LHCN-M2 (cell line): ENCODE data around the gene HOXA4. TPM values are rescaled to one million over a fixed set of nuclear protein-coding genes. Genes with fewer than 3 reads are reported as not detected.

ENCODE experiments used
- DNase-seq: peaks from one replicate; pipeline ENCODE4 v3.0.0-alpha.2; 2012; ENCODE audit warnings: low read depth
- total RNA-seq: library from RNA; depleted of rRNA; stranded (reverse); fragments of >200 nt; gene quantifications from 2 replicates; pipeline ENCODE4 v1.2.3, GENCODE V29; 2014; rRNA removed

HOXA4 gene
- total RNA-seq, 1 experiment from 2014 or later = 8.9 TPM

DNA sequence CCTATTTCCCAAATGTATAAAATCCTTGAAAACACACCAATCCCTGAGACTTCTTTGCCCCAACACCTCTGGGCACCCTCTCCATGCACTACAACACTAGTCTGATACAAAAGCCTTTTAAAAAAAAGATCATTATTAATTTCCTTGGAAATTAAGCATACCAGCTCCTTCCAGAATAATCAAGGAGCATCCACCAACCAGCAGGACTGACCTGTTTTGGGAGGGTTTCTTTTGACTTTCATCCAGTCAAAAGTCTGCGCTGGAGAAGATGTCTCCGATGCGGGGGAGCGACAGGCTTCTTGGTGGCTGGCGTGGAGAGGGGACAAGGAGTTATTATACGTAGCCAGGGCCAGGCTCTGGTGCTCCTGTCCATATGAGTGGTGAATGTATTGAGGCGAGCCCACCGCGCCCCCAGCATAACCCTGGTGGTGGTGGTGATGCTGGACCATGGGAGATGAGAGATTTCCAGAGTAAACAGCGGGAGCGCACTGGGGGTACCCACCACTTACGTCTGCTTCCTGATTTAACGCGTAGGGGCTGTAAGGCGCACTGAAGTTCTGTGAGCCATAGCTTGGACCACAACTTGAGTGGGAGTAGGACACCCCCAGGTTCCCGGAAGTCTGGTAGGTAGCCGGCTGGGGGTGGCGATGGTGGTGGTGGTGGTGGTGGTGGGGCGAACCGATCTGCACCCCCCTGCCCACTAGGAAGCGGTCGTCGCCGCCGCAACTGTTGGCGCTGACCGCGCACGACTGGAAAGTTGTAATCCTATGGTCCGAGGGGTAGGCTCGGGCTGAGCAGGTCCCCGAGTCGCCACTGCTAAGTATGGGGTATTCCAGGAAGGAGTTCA, 35.3 kb downstream of the HOXA4 start:
- no peak for DNase-seq

DNA sequence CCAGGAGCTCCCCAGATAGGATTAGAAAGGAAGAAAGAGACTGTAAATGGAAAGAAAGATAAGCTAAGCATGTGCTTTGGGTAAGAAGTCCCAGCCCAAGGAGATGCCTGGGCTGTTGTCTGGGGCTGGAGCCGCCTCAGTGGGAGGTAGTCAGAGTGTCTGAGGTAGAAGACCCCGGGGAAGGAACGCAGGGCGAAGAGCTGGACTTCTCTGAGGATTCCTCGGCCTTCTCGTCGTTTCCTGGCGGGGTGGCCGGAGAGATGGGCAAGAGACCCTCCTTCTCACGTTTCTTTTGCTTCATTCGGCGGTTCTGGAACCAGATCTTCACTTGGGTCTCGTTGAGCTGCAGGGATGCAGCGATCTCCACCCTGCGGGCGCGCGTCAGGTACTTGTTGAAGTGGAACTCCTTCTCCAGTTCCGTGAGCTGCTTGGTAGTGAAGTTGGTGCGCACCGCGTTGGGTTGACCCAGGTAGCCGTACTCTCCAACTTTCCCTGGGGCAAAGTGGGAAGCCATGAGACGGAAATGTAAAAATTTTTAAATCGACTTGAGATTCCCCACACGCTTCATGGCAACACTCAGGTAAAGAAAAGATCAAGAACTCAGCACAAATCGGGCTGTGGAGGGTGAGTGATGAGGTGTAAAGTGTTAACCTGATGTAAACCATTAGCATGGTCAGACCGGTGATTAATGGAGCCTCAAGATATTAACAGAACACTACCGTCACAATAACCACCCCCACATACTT, 36.1 kb downstream of the HOXA4 start:
- DNase-seq = no peak

DNA sequence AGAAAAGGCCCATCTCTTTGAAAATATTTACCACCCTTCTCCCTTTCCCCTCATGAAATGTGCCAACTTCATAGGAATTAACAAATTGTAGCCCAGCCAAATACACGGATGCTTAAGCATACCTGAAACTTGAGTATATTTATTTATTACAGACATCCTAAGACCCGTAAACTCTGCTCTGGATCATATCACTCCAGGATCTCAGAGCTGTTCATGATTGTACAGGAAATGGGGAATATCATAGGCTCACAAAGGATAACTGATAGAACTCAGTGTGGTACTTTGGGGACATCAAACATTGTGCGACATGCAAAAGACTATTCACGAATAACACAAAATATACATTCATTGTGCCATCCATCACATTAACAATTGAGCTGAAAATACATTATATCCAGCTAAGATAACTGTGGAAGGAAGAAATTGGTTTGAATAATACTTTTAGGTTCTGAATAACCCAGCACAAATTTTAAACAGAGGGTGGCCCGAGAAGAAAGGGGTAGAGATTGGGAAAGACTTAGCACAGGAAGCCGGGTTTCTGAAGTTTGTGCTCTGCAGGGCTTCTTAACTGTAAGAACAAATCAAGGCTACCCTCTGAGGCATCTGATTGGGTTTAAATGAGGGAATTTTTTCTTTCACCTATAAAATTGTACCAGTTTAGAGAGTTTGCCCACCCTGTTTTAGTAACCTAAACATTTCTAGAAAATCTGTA, 37.2 kb downstream of the HOXA4 start:
- DNase-seq = no peak

DNA sequence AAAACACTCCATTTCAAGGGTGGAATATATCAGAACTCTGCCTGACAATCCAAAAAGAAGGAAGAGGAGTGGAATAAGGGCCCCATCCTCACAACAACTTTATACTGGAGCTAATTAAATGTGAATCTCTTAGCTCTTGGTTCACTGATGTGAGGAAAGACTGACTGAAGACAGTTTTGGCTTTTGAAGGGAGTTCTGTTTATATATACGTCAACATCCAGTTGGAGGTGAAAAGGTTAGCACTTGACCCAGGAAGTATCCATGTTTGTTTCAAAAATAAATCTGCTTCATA, 37.8 kb downstream of the HOXA4 start:
- DNase-seq = no peak

DNA sequence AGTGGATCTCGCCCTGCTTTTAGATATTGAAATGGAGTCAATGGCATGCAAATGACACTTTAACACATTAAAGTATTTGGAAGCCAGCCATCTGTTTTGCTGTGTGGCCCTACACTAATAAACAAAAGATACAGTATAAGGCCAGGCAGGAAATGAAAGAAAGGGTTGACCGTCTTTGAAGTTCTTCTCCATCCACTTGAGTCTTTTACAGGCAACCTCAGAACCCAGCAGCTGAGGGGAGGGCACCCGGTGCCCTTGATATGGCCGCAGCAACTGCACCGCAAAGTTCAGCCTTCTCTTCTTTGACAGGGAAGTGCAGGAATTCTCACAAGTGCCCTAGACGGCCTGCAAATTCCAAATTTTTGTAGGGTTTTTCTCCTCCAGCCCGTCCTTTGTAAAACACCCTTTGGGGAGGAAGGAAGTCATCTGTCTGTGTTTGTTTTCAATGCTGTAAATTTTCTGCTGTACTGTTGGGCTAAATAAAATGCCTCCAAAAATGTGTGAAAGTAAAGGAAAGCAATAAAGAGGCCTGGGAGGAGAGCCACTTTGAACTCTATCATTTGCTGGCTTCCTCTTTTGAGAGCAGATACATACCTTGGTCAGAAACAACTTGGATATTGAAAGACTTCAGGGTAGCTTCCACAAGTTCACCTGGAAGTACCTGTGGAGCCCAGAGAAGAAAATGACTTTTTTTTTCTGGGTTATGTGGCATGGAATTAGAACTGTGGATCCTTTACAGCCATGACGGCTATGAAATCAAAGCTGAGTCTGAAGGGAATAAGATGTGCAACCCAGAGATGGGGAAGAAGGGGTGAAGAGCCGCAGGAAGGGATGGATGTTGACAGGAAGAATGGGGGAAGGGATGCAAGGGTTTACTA, 38.4 kb downstream of the HOXA4 start:
- no peak for DNase-seq

DNA sequence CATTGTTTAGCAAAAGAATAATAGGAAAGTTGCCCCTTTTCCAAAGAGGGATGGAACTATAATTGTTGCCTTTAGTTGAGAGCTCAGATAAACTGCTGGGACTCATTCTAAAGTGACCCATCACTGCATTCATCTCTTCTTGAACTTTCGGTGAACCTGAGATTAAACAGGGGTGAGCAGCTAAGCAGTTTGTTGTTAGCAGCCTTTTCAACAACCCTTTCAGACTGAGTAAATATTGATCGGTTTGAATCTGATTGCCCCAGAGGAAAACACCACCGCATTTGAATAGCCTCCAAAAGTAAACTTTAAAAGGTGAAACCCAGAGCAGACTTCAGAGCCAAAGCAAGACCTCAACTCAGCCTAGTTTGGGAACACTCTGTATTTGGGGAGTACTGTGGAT, 39.5 kb downstream of the HOXA4 start:
- DNase-seq = no peak

DNA sequence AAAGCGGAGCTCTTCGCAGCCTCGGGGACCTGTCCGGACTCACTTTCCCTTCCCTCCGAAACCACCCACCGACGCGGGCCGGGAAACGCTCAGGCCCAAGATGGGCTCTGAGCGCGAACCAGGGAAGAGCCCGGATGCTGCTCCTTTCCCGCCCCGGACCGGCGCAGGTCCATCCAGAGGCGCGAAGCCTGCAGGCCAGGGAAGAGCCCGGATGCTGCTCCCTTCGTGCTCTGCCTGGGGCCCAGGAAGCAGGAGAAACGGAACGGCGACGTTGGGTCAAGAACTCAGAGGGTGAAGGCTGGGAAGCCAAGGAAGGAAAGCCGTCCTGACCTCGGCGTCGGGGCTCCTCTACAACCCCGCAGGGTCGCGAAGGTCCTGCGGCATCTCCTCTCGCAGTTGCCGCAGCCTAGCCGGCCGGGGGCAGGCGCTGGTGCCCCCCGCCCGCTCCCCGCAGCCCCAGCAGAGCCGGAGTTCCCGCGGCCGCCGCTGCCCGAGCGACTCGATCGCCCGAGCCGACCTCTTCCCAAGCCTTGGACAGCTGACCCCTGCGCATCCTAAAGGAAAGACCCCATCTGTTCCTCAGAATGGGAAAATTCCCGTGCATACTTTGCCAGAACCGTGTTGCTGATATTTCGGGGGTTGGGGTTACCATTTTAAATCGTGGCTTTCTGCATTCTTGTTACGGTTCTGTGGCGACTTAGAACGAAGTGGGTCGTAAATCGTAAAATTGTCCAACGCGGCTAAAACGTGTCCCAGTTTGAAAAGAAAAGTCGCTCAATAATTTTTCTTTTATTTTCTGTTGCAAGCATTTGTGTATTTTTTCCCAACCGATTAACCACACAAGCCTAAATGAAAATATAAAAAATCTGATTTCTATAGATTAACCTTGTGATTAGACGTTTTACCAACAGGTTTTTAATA, 42.3 kb downstream of the HOXA4 start:
- no peak for DNase-seq

DNA sequence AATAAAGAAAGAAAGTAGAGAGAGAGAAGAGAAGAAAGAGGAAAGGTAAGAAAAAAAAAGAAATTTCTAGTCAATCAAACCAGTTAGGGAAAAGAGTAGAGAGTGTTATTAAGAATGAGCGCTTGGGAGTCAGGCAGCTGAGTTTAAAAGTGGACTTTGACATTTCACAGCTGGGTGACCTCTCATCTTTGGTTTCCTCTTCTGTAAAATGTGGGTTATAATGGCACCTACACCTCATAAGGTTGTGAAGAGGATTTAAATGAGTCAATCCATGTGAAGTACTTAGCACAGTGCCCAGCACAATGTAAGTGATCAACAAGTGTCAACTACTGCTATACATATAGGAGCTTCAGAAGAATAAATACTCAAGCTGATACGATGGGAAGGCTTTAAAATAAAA, 46.9 kb downstream of the HOXA4 start:
- DNase-seq = no peak

DNA sequence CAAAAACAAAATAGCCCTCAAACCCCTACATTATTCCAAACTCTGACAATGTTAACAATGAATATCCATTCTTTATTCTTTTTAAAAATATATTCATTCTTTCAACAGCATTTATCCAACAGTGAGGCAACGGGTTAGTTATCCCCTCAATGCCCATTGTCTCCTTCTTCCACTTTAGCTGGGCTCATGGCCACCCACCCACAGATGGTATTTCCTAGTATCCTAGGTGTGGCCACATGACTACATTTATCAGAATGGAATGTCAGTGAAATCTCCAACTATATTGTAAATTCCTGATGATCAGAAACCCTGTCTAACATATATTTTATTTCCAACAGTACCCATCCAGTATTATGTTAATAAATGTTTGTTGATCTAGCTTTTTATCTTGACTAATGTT, 48.4 kb downstream of the HOXA4 start:
- peak; percentile 21 for DNase-seq

DNA sequence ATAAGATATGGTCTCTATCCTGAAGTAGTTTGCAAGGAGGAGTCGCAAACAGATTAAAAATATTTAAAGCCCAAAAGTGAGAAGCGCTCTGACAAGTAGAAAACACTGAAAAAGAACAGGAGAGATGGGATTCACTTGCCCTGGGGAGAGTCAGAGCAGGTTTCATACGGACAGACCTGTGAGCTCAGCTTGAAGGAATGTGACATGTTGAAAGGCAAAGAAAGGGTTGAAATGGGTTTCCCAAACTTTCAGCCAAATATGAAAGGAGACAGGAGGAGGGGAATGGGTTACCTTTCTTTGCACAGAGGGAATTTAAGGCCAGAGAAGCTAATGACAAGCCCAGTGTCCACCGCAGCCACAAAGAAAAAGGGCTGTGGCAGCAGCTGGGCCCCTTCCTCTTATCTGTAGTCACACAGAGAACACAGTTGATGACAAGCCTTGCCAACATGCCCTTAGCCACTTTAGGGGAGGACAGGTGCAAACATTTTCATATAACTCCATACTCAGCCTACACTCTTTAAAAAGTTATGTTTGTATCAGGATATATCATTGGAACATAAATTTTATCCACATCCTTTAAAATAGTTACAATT, 49.6 kb downstream of the HOXA4 start:
- peak; percentile 30 for DNase-seq

DNA sequence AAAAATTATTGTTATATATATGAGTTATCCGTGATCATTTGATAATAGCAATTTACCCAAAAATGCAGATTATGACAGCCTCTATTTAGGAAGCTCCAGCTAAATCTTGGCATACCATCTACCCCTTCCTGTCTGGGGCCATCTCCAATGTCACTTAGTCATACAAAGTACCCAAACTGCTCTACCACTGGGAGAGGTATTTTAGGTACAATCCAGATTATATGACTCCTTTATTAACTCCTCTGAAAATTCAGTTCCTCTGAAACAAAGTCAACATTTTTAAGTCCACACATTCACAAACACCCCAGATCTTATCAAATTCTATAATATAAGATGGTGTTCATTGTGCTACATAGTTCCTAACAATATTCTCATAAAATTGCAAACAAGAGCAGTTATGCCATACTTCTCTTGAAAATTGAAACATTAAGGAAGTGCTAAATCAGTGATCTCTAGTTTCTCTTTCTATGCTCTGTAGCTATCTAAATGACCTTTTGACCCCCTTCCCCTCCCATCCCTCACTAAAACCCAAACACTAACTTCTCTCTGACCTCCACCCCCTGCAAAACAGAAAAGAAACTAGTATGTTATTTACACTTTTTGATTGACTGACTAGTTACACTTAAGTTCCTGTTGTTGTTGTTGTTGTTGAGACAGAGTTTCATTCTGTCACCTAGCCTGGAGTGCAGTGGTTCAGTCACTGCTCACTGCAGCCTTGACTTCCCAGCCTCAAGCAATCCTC, 51.2 kb downstream of the HOXA4 start:
- peak; percentile 19 for DNase-seq

DNA sequence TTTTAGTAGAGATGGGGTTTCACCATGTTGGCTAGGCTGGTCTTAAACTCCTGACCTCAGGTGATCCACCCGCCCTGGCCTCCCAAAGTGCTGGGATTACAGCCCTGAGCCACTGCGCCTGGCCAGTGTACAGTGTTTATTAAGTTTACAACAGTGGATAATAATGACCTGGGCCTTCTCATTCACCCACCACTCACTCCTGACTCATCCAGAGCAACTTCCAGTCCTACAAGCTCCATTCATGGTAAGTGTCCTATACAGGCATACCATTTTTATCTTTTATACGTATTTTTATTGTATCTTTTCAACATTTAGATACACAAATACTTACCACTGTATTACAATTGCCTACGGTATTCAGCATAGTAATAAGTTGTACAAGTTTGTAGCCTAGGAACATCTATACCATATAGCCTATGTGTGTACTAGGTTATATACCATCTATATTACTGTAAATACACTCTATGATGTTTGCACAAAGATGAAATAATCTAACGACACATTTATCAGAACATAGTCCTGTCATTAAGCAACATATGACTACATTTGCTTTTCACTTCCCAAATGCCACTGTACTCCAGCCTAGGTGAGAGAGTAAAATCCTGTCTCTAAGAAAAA, 51.8 kb downstream of the HOXA4 start:
- DNase-seq = no peak

Other genes starting within 250 kb of the HOXA4 start
- gene HOXA1, start 34.8 kb downstream of the HOXA4 start, total RNA-seq = 3.7 and 5.9 TPM in 2 replicates
- 0.46 and 0.51 TPM in 2 replicates for gene HOXA2, start 28.1 kb downstream of the HOXA4 start, total RNA-seq
- gene HOXA5, start 12.9 kb upstream of the HOXA4 start, total RNA-seq = 8.6 and 9.4 TPM in 2 replicates
- 1.6 and 2.1 TPM in 2 replicates for gene HOXA6, start 17.0 kb upstream of the HOXA4 start, total RNA-seq
- 4.6 and 4.7 TPM in 2 replicates for gene HOXA3, start 21.8 kb upstream of the HOXA4 start, total RNA-seq
- 4.5 and 8.3 TPM in 2 replicates for gene HOXA7, start 25.9 kb upstream of the HOXA4 start, total RNA-seq
- gene HOXA9, start 34.8 kb upstream of the HOXA4 start, total RNA-seq = 8.7 TPM in 2 replicates
- gene HOXA10, start 43.6 kb upstream of the HOXA4 start, total RNA-seq = 12.8 and 13.2 TPM in 2 replicates
- gene HOXA11, start 54.5 kb upstream of the HOXA4 start, total RNA-seq = 3.9 and 4.0 TPM in 2 replicates
- 0.06 and 0.11 TPM in 2 replicates for gene HOXA13, start 69.3 kb upstream of the HOXA4 start, total RNA-seq
- gene EVX1, start 112.0 kb upstream of the HOXA4 start, total RNA-seq = not detected in 2 replicates